ENCODE data around the gene OR4M1. TPM values are rescaled to one million over a fixed set of nuclear protein-coding genes. Genes with fewer than 3 reads are reported as not detected.
"Not testable (repeated sequence)": the region's sequence is repeated elsewhere in the genome, so short reads cannot be mapped to it uniquely, and the experiment has no call there.

The OR4M1 gene
- total RNA-seq = not detected
- polyA plus RNA-seq = not detected

GRCh38 chr14:19773204-19773603 lies at the start of gene OR4M1:
TSS of gene OR4M1 (plus strand) at chr14:19773504. CDS start at chr14:19780323, 6,819 bp downstream.
- H3K27me3 ChIP-seq (ENCODE audit: insufficient read depth, low read length, poor library complexity, severe bottlenecking); H3K4me3 ChIP-seq (ENCODE audit: low read length); H3K27ac Mint-ChIP-seq; H3K4me1 ChIP-seq (ENCODE audit: insufficient read depth, low read length); H3K4me3 Mint-ChIP-seq; H3K9me3 ChIP-seq (ENCODE audit: low read length); H3K36me3 ChIP-seq (ENCODE audit: insufficient read depth, low read length); H3K4me1 Mint-ChIP-seq; H3K27ac ChIP-seq (ENCODE audit: low read depth, low read length); POLR2A ChIA-PET; H3K27me3 Mint-ChIP-seq; H3K9me3 Mint-ChIP-seq; DNase-seq; H3K36me3 Mint-ChIP-seq; CTCF ChIA-PET: not testable (repeated sequence)

- Histone ChIP-seq H3K27me3 (ENCODE audit: insufficient read depth, low read length, poor library complexity, severe bottlenecking) (no peaks in the 10 kb centered on the region), H3K9me3 (ENCODE audit: low read length) (peaks cover 10% of the 10 kb centered on the region), H3K36me3 (ENCODE audit: insufficient read depth, low read length) (no peaks in the 10 kb centered on the region), H3K4me1 (ENCODE audit: insufficient read depth, low read length) (no peaks in the 10 kb centered on the region), H3K4me3 (ENCODE audit: low read length) (no peak overlapping the region), H3K27ac (ENCODE audit: low read depth, low read length) (no peak overlapping the region)
- Mint-ChIP-seq H3K4me1 (no peaks in the 10 kb centered on the region), H3K4me3 (no peak overlapping the region), H3K27me3 (no peaks in the 10 kb centered on the region), H3K9me3 (peaks cover 0 to 21% (median 11%) of the 10 kb centered on the region in 5 donors), H3K36me3 (no peaks in the 10 kb centered on the region), H3K27ac (no peak overlapping the region)
- ChIA-PET POLR2A (no interaction called here), CTCF (no interaction called here)
- DNase-seq = no peak
Observed at GRCh38 chr14:19729359-19729758, 43.9 kb upstream of the OR4M1 start.

GRCh38 chr14:19729763-19730162 lies 43.5 kb upstream of the OR4M1 start:
- no peak overlapping the region for H3K4me3 ChIP-seq (ENCODE audit: low read length)
- Mint-ChIP-seq H3K36me3 (no peaks in the 10 kb centered on the region), H3K27ac (no peak overlapping the region), H3K4me1 (no peaks in the 10 kb centered on the region), H3K27me3 (no peaks in the 10 kb centered on the region), H3K4me3 (no peak overlapping the region), H3K9me3 (peaks cover 0 to 21% (median 11%) of the 10 kb centered on the region in 5 donors)
- no peaks in the 10 kb centered on the region for H3K36me3 ChIP-seq (ENCODE audit: insufficient read depth, low read length)
- H3K27me3 ChIP-seq (ENCODE audit: insufficient read depth, low read length, poor library complexity, severe bottlenecking) = no peaks in the 10 kb centered on the region
- no peak overlapping the region for H3K27ac ChIP-seq (ENCODE audit: low read depth, low read length)
- H3K4me1 ChIP-seq (ENCODE audit: insufficient read depth, low read length) = no peaks in the 10 kb centered on the region
- DNase-seq = no peak
- ChIA-PET POLR2A (no interaction called here), CTCF (no interaction called here)
- H3K9me3 ChIP-seq (ENCODE audit: low read length) = peaks cover 10% of the 10 kb centered on the region

GRCh38 chr14:19733893-19734292 lies 39.4 kb upstream of the OR4M1 start:
- H3K4me3 Mint-ChIP-seq; H3K27ac Mint-ChIP-seq; POLR2A ChIA-PET; H3K4me1 Mint-ChIP-seq; H3K36me3 ChIP-seq (ENCODE audit: insufficient read depth, low read length); H3K4me1 ChIP-seq (ENCODE audit: insufficient read depth, low read length); H3K9me3 ChIP-seq (ENCODE audit: low read length); H3K4me3 ChIP-seq (ENCODE audit: low read length); DNase-seq; CTCF ChIA-PET; H3K27me3 ChIP-seq (ENCODE audit: insufficient read depth, low read length, poor library complexity, severe bottlenecking); H3K27me3 Mint-ChIP-seq; H3K36me3 Mint-ChIP-seq; H3K27ac ChIP-seq (ENCODE audit: low read depth, low read length): not testable (repeated sequence)
- H3K9me3 Mint-ChIP-seq = peaks cover under 1 to 15% (median 3%) of the 10 kb centered on the region in 5 donors

- Mint-ChIP-seq H3K27ac (no peak within 1 kb of the TSS), H3K4me3 (no peak within 1 kb of the TSS), H3K36me3 (no peaks in the 10 kb centered on the region), H3K27me3 (peaks cover 0 to 2% of the 10 kb centered on the region in 2 donors), H3K9me3 (peaks cover 0 to 9% (median 4%) of the 10 kb centered on the region in 5 donors), H3K4me1 (no peaks in the 10 kb centered on the region)
- no peaks in the 10 kb centered on the region for H3K4me1 ChIP-seq (ENCODE audit: insufficient read depth, low read length)
- no peaks in the 10 kb centered on the region for H3K27me3 ChIP-seq (ENCODE audit: insufficient read depth, low read length, poor library complexity, severe bottlenecking)
- H3K9me3 ChIP-seq (ENCODE audit: low read length) = no peaks in the 10 kb centered on the region
- POLR2A ChIA-PET = no interaction called here
- no peak for DNase-seq
- CTCF ChIA-PET = no interaction called here
- no peak within 1 kb of the TSS for H3K27ac ChIP-seq (ENCODE audit: low read depth, low read length)
- no peak within 1 kb of the TSS for H3K4me3 ChIP-seq (ENCODE audit: low read length)
- H3K36me3 ChIP-seq (ENCODE audit: insufficient read depth, low read length) = no peaks in the 10 kb centered on the region
Observed at GRCh38 chr14:19743256-19743655, 30.0 kb upstream of the OR4M1 start, which contains the start of gene OR4Q3. TSS of gene OR4Q3 (plus strand) at chr14:19743571.

GRCh38 chr14:19752316-19752715 lies 21.0 kb upstream of the OR4M1 start:
- DNase-seq; H3K9me3 ChIP-seq (ENCODE audit: low read length); H3K36me3 Mint-ChIP-seq; POLR2A ChIA-PET; H3K27ac ChIP-seq (ENCODE audit: low read depth, low read length); H3K4me1 Mint-ChIP-seq; CTCF ChIA-PET; H3K27me3 Mint-ChIP-seq; H3K27ac Mint-ChIP-seq; H3K4me3 ChIP-seq (ENCODE audit: low read length); H3K9me3 Mint-ChIP-seq; H3K27me3 ChIP-seq (ENCODE audit: insufficient read depth, low read length, poor library complexity, severe bottlenecking); H3K4me1 ChIP-seq (ENCODE audit: insufficient read depth, low read length); H3K36me3 ChIP-seq (ENCODE audit: insufficient read depth, low read length); H3K4me3 Mint-ChIP-seq: not testable (repeated sequence)

GRCh38 chr14:19754172-19754571 lies 19.1 kb upstream of the OR4M1 start:
- Mint-ChIP-seq H3K27ac (no peak overlapping the region), H3K4me1 (no peaks in the 10 kb centered on the region), H3K36me3 (no peaks in the 10 kb centered on the region), H3K9me3 (peaks cover 0 to 2% (median 0%) of the 10 kb centered on the region in 5 donors), H3K4me3 (no peak overlapping the region), H3K27me3 (no peaks in the 10 kb centered on the region)
- no peak for DNase-seq
- POLR2A ChIA-PET = no interaction called here
- Histone ChIP-seq H3K27ac (ENCODE audit: low read depth, low read length) (no peak overlapping the region), H3K36me3 (ENCODE audit: insufficient read depth, low read length) (no peaks in the 10 kb centered on the region), H3K4me1 (ENCODE audit: insufficient read depth, low read length) (no peaks in the 10 kb centered on the region), H3K9me3 (ENCODE audit: low read length) (no peaks in the 10 kb centered on the region), H3K27me3 (ENCODE audit: insufficient read depth, low read length, poor library complexity, severe bottlenecking) (no peaks in the 10 kb centered on the region), H3K4me3 (ENCODE audit: low read length) (no peak overlapping the region)
- CTCF ChIA-PET = no interaction called here

GRCh38 chr14:19771491-19771890 lies 1.8 kb upstream of the OR4M1 start:
- H3K4me3 ChIP-seq (ENCODE audit: low read length); H3K27ac Mint-ChIP-seq; H3K9me3 Mint-ChIP-seq; H3K36me3 ChIP-seq (ENCODE audit: insufficient read depth, low read length); H3K27ac ChIP-seq (ENCODE audit: low read depth, low read length); H3K9me3 ChIP-seq (ENCODE audit: low read length); H3K4me1 Mint-ChIP-seq; H3K27me3 ChIP-seq (ENCODE audit: insufficient read depth, low read length, poor library complexity, severe bottlenecking); CTCF ChIA-PET; H3K27me3 Mint-ChIP-seq; H3K4me3 Mint-ChIP-seq; H3K36me3 Mint-ChIP-seq; POLR2A ChIA-PET; H3K4me1 ChIP-seq (ENCODE audit: insufficient read depth, low read length); DNase-seq: not testable (repeated sequence)

GRCh38 chr14:19771895-19772430 lies 1.3 kb upstream of the OR4M1 start:
- POLR2A ChIA-PET = no interaction called here
- Histone ChIP-seq H3K27ac (ENCODE audit: low read depth, low read length) (no peak overlapping the region), H3K4me1 (ENCODE audit: insufficient read depth, low read length) (no peaks in the 10 kb centered on the region), H3K27me3 (ENCODE audit: insufficient read depth, low read length, poor library complexity, severe bottlenecking) (no peaks in the 10 kb centered on the region), H3K4me3 (ENCODE audit: low read length) (no peak overlapping the region), H3K9me3 (ENCODE audit: low read length) (no peaks in the 10 kb centered on the region), H3K36me3 (ENCODE audit: insufficient read depth, low read length) (no peaks in the 10 kb centered on the region)
- Mint-ChIP-seq H3K27ac (no peak overlapping the region), H3K27me3 (peaks cover 0 to 6% of the 10 kb centered on the region in 2 donors), H3K4me1 (no peaks in the 10 kb centered on the region), H3K4me3 (no peak overlapping the region), H3K36me3 (no peaks in the 10 kb centered on the region), H3K9me3 (peaks cover 2 to 10% (median 5%) of the 10 kb centered on the region in 5 donors)
- DNase-seq = no peak
- CTCF ChIA-PET = no interaction called here

Data from CD8-positive, alpha-beta memory T cell (primary cell).